GM18498 (cell line): Measurements from ENCODE around the gene GPR17.

Experiments used
- ATAC-seq: cut with Tn5 transposase; IDR thresholded peaks from one replicate; pipeline ENCODE4 v1.9.1; 2021; ENCODE audit warnings: mild to moderate bottlenecking, moderate library complexity; ENCODE audit not compliant: unreplicated experiment

GPR17 gene

GRCh38 chr2:127640082-127641072 lies 5.6 kb upstream of the GPR17 start:
- ATAC-seq, result no peak

- ATAC-seq, result no peak
These were observed 4.8 kb upstream of the GPR17 start for GRCh38 chr2:127641133-127641532.

DNA sequence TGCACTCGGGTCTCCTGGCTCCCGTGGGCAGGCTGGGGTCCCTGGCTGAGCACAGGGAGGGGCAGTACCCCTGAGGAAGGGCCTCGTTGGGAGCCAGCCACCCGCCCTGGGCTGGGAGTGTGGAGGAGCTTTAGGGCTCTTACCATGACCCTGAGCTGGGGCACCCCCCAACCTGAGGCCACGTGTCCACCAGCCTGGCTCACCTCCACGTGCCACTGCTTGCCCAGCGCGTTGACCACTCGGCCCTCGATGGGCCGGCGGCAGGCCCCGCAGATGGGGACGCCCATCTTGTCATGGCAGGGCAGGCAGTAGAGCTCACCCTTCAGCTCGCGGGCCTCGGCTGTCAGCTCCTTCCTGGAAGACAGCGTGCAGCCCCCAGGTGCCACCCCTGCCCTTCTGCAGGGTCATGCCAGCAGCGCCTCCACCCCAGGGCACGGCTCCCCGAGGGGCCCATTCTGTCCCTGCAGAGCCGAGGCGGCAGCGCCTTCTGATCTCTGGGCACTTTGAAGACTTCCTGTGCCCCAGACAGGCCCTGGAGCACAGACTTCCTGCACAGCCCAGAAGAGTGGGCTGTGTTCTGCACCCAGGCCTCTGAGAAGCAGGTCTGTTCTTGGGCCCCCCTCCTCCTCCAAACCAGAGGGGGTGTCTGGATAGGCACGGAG lies 4.0 kb upstream of the GPR17 start:
- no peak for ATAC-seq

DNA sequence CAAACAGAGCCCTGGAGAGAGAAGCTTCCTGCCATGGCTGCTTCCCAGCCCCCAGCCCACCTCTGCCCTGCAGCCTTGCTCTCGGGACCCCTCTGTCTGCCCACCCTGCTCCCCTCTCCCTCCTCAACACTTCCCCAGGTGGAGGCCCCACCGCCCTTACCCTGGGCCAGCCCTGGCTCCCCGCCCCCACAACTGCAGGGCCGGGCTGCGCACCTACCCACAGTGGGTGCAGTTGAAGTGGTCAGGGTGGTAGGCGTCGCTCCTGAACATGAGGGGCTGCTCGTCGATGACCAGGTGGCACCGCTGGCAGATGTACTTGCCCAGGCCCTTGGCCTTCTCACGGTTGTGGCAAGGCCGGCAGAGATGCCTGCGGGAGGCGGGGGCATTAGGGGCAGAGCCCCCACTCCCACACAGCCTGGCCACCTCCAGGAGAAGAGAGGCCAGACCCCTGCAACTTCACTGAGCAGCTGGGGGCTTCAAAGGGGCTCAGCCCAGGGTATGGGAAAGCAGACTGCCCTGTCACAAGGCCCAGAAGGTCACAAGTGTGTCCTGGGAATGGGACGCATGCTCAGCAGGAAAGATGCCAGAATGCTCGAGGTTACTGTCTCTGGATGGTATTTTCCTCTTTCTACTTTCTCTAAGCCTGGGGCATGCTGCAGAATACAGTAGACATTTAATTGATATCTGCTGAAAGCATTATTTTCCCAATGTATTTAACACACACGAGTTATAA lies 3.1 kb upstream of the GPR17 start:
- ATAC-seq, result no peak

DNA sequence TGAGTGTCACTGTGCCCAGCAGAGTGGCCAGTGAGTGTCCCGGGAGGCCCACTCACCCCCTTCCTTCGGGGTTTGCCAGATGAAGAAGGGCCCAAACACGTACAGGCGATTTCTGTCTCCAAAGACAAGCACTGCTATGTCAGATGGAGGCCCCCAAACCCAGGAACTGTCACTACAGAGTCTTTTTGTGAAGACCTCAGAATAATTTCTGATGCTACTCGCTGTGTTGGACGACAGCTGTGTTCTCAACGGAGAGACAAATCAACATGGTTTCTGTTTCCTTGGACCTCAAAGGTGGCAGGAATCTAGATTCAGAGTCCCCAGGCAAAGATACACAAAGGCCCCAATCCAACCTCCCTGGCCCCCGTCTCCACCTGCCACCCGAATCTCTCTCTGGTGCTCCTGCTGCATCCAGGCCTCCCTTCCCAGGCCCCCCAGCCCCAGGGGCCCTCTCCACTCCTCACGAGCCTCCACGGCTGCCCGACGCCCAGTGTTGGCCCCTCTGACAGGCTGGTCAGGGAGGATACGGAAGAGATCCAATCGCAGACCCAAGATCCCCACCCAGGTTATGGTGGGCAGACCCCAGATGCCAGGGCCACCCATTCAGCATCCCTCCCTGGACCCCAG lies 2.4 kb upstream of the GPR17 start:
- ATAC-seq, result no peak

- ATAC-seq, result no peak
These were observed 1.6 kb upstream of the GPR17 start for GRCh38 chr2:127644066-127645025.

DNA sequence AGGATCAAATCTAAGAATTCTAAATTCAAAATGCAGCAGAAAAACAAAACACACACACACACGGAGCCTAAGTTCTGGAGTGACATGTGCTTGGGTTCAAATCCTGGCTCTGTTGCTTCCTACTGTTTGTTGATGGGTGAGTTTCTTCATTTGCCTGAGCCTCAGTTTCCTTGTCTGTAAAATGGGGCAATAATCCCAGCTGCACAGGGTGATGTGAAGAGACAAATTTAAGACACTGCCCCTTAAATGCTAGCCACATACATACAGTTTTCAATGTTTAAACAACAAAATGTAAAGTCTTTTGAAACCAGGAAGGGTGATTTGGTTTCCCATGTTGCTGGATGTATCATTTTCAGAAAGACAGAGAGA lies 943 bp upstream of the GPR17 start:
- ATAC-seq, result no peak

- no peak for ATAC-seq
These were observed 711 bp downstream of the GPR17 start for GRCh38 chr2:127646487-127647241.

DNA sequence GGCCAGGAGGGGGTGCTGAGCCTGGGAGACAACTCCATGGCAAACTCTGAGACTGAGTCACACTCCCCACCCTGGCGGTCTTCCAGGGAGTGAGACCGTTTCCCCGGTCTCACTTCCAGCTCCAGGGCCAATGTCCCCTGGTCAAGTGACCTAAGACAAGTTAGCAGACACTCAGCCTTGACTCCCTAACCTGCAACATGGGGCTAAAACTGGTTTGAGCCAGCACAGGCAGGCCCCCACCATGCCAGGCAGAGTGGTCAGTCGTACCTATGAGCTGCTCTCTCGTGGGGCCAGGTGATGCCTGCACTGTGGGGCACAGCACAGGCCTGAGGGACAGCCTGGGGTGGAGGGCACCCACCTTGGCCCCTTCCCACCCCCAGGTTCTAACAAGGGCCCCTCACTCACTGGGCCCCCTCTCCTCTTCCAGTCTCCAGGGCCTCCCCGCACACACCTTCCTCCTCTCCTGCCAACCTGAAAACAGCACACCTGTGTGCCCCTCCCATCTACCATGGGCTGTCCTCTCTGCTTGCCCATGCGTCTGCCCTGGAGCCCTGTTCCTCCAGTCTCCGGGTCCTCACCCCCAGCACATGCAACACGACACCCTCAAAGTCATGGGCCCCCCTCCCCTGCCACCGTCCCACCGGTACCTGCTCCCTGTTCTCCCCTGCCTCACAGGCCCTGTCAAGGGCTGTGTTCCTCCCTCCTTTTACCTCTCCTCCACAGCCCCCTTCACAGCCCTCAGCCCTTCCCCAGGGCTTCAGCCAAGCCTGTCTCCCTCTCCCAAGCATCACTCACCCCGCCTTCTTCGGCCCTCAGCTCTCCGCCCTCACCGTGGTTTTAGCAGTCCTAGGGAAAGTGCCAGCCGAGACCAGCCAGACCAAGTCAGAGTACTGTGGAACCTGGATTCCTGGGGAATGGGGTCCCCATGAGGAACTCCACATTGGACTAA lies 1.6 kb downstream of the GPR17 start:
- no peak for ATAC-seq

DNA sequence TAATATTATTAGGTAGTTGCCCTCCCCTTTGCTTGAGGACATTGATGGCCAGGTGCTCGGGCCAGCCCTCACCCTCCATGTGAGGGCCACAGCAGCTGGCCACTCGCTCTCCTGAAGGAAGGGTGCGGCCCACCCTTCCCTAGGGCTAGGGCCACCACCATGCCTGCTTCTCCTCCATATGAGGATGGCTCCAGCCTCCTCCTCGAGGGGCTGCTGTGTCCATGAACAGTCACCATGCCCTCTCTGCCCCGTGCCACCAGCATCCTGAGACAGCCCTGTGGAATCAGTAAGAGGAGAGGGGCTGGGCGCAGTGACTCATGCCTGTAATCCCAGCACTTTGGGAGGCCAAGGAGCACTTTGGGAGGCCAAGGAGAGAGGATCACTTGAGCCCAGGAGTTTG lies 2.4 kb downstream of the GPR17 start:
- no peak for ATAC-seq

DNA sequence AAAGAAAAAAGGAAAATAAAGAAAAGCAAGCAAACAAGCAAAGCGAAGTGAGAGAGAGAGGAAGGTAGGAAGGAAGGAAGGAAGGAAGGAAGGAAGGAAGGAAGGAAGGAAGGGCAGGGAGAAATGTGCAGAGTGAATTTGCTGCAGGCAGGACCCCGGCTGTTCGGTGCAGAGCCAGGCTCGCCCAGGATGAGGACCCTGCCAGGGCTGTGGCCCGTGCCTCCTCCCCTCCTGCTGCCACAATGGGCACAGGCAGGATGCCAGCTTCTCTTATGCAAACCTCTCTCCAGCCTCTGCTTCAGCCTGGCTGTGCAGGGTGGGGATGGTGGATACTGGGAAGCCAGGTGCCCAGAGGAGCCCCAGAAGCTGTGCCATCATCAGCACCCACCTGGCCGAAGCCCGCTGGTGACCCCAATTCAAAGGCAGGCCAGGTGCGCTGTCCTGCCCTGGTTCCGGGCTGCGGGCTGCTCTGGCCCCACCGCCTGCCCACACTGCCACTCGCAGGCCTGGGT lies 3.2 kb downstream of the GPR17 start:
- ATAC-seq, result no peak

DNA sequence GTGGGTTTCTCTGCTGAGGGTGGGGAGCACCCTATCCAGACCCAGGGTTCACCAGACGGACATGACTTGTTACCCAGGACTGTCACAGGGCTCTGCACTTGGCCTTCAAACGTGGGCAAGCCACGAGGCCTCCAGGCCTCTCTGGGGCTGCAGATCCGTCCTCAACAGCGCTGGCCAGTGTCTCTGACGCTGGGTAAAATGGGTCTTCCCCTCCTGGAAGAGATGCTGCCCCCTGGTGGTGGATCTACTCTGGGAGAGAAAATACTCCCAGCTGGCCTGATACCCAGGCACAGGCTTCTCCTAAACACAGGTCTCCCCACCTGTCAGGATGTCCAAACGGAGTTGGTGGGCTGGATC lies 3.7 kb downstream of the GPR17 start:
- ATAC-seq, result peak; percentile 69

DNA sequence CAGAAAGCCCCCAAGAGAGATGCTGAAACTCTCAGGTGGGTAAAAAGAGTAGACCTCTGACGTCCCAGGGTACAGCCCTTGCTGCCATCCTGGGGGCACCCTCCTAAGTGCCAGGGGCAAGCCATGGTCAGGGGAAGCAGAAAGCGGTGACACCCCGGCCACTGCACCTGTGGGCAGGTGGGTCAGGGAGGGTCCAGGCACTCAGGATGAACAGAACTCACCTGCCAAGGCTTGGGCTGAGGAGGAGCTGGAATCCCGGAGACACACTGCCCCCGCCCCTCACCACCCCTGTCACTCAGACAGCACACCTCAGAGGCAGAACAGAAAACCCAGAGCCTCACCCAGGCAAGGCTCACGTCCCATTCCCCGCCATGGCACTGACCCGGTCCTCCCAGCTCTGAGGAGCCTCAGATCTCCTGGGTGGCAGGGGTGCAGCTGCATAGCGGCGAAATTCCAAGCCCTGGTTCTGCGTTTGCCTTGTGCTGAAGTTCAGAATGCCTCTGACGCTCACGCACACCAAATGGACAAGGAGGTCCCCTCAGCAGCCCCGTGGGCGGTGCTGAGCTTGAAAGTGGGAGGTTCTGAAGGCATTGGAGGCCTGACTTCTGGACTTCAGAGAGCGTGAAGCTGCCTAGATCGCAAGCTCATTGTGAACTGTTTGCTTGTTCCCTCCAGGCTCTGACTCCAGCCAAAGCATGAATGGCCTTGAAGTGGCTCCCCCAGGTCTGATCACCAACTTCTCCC lies 4.3 kb downstream of the GPR17 start:
- peak; percentile 9 for ATAC-seq

DNA sequence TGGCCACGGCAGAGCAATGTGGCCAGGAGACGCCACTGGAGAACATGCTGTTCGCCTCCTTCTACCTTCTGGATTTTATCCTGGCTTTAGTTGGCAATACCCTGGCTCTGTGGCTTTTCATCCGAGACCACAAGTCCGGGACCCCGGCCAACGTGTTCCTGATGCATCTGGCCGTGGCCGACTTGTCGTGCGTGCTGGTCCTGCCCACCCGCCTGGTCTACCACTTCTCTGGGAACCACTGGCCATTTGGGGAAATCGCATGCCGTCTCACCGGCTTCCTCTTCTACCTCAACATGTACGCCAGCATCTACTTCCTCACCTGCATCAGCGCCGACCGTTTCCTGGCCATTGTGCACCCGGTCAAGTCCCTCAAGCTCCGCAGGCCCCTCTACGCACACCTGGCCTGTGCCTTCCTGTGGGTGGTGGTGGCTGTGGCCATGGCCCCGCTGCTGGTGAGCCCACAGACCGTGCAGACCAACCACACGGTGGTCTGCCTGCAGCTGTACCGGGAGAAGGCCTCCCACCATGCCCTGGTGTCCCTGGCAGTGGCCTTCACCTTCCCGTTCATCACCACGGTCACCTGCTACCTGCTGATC lies 4.9 kb downstream of the GPR17 start:
- ATAC-seq, result no peak

DNA sequence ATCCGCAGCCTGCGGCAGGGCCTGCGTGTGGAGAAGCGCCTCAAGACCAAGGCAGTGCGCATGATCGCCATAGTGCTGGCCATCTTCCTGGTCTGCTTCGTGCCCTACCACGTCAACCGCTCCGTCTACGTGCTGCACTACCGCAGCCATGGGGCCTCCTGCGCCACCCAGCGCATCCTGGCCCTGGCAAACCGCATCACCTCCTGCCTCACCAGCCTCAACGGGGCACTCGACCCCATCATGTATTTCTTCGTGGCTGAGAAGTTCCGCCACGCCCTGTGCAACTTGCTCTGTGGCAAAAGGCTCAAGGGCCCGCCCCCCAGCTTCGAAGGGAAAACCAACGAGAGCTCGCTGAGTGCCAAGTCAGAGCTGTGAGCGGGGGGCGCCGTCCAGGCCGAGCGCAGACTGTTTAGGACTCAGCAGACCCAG lies 5.4 kb downstream of the GPR17 start:
- ATAC-seq, result no peak

DNA sequence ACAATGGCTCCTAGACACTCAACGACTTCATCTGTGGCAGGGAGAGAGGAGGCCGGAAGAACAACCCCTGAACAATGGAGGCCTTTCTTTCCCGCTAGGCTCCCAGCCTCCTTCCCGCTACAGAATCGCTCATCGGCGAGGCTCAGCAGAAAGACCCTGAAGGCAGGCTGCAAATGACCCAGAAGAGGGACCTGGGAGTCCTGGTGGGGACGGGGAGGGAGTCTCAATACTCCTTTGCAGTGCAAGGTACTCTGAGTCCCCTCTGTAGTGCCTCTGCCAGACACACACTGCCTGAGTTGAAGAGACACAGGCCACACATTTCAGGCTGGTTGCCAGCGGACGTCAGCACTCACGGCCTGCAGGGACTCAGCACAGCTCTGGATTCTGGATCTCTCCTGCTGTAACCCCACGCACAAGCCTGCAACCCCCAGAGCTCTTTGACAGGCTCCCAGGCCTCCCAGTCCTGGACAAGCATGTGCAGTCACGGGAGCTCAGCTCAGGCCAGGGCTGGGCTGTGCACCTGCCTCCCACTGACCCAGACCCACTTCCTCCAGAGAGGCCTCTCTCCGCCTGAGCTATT lies 6.1 kb downstream of the GPR17 start:
- ATAC-seq, result no peak
